ENCODE results near the gene LRIG1.

The LRIG1 gene

DNA sequence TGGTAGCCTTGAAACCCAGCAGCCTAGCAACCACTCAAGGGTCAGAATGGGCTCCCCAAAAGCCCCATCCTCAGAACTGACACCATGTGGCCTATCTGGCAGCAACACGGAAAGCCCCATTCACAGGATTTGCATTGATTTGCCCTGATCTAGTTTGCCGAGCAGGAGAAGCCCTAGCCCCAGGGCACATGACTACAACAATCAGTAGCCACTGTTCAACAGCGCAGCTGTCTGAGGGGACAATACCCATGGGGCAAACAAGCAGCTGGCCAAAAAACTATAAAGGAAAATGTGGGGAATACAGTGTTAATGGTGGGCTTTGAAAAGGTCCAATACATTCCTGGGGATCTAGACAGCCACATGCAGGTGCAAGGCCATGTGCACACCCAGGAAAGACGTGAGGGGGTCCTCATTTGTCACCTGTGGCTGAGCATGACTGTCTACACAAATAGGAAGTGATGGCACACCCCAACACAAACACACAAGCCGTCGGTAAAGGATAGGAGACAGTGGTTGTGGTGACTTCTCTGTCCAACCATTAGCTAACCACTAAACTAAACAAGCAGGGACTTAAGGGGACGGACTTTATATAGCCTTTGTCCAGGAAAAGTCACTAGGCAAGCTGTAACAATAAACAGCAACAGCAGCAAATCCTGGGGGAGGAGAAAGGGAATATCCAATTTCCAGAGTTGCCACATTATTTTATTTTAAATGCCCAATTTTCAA is 113.7 kb downstream of the LRIG1 start:
- TF ChIP-seq, protein P1, sequence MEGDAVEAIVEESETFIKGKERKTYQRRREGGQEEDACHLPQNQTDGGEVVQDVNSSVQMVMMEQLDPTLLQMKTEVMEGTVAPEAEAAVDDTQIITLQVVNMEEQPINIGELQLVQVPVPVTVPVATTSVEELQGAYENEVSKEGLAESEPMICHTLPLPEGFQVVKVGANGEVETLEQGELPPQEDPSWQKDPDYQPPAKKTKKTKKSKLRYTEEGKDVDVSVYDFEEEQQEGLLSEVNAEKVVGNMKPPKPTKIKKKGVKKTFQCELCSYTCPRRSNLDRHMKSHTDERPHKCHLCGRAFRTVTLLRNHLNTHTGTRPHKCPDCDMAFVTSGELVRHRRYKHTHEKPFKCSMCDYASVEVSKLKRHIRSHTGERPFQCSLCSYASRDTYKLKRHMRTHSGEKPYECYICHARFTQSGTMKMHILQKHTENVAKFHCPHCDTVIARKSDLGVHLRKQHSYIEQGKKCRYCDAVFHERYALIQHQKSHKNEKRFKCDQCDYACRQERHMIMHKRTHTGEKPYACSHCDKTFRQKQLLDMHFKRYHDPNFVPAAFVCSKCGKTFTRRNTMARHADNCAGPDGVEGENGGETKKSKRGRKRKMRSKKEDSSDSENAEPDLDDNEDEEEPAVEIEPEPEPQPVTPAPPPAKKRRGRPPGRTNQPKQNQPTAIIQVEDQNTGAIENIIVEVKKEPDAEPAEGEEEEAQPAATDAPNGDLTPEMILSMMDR (IDR thresholded peaks at IDR 0.05): no peak
- Histone ChIP-seq H3K36me3 (peaks cover 56% of the 10 kb centered on the region), H3K4me1 (ENCODE audit: control insufficient read depth in 1 of 2, insufficient read depth in 1 of 2, low read depth in 1 of 2, low read length in 1 of 2) (no peaks in the 10 kb centered on the region), H3K4me3 (ENCODE audit: low read depth in 1 of 2, low read length in 1 of 2) (no peak overlapping the region), H3K27ac (no peak overlapping the region), H3K27me3 (no peaks in the 10 kb centered on the region), H3K9me3 (no peaks in the 10 kb centered on the region)

- Histone ChIP-seq H3K9me3 (no peaks in the 10 kb centered on the region), H3K36me3 (peaks cover 56% of the 10 kb centered on the region)
These were observed 114.6 kb downstream of the LRIG1 start for GRCh38 chr3:66386011-66386924.

DNA sequence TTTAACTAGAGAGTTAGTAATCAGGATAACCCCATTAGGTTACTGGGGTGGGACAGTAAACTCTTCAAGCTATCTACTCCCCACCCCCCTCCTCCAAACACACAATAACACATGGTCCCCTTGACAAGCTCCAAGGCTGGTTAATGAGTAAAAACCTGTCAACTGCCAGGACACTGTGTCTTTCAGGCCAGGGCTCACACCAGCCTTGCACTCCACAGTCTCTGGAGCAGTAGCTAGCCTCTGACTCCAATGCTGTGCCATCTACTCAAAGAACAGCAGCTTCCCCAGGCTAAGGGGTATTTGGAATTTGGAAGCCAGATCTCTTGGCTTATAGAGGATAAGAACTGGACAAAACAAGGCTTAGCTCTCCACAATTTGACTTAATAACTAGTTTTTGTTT is 115.8 kb downstream of the LRIG1 start:
- Histone ChIP-seq H3K27ac (no peak overlapping the region), H3K27me3 (no peaks in the 10 kb centered on the region), H3K9me3 (no peaks in the 10 kb centered on the region), H3K4me3 (ENCODE audit: low read depth in 1 of 2, low read length in 1 of 2) (no peak overlapping the region), H3K36me3 (peaks cover 64% of the 10 kb centered on the region), H3K4me1 (ENCODE audit: control insufficient read depth in 1 of 2, insufficient read depth in 1 of 2, low read depth in 1 of 2, low read length in 1 of 2) (no peaks in the 10 kb centered on the region)
- TF ChIP-seq, protein P1 (IDR thresholded peaks at IDR 0.05): no peak

More at GRCh38 chr3:66386011-66386924, 114.6 kb downstream of the LRIG1 start:
- no peak overlapping the region for H3K4me3 ChIP-seq (ENCODE audit: low read depth in 1 of 2, low read length in 1 of 2)
- TF ChIP-seq, protein P1 (IDR thresholded peaks at IDR 0.05): no peak
- H3K27ac ChIP-seq: no peak overlapping the region
- no peaks in the 10 kb centered on the region for H3K4me1 ChIP-seq (ENCODE audit: control insufficient read depth in 1 of 2, insufficient read depth in 1 of 2, low read depth in 1 of 2, low read length in 1 of 2)
- no peaks in the 10 kb centered on the region for H3K27me3 ChIP-seq

DNA sequence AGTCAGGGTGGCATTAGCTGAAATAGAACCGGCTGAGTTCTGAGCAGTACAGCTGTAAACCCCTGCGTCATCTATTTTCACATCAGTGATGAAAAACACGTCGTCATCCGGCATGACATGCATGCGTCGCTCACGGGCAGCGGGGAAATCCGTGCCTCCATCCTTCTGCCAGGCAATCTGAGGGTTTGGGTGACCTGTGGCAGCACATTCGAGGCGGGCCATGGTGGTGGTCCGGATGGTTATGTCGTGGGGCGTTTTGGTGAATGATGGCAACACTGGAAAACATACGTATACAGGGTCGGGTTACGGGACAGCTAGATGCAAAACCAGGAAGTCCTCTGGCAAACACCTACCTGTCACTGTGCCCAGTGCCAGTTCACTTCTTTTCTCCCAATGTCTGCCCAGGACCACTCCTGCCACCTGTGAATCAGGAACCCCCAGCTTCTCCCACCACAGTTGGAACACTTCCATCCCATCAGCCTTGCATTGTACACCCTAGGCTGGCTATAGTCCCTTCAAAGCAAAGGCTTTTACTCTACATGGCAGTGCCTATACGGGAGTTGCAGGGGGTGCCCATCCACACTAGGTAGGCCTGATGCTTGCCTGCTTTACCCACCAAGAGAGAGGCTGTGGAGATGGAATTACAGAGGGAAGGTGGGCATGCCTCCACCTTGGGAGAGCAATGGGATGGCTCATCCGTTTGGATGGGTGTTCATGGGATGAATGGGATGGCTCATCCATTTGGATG is 116.7 kb downstream of the LRIG1 start:
- H3K27ac ChIP-seq: no peak overlapping the region
- H3K27me3 ChIP-seq: no peaks in the 10 kb centered on the region
- no peaks in the 10 kb centered on the region for H3K4me1 ChIP-seq (ENCODE audit: control insufficient read depth in 1 of 2, insufficient read depth in 1 of 2, low read depth in 1 of 2, low read length in 1 of 2)
- TF ChIP-seq, protein P1 (IDR thresholded peaks at IDR 0.05): no peak
- H3K9me3 ChIP-seq: no peaks in the 10 kb centered on the region
- peaks cover 73% of the 10 kb centered on the region for H3K36me3 ChIP-seq
- no peak overlapping the region for H3K4me3 ChIP-seq (ENCODE audit: low read depth in 1 of 2, low read length in 1 of 2)

DNA sequence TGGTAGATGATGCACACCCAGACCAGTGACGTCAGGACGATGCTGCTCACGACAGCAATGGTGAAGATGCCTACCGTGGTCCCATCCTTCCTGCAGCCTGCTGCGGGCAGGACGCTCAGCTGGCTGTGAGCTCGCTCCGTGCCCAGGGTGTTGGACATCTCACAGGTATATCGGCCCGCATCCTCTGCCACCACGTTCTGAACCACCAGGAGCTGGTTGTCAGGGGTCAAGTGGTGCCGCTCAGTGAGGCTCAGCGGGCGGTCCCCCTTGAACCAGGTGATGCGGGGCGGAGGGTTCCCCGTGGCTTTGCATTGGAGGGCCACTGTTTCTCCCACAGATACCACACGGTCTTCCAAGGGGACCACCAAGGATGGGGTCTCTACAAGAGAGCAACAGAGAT is 117.8 kb downstream of the LRIG1 start:
- no peak overlapping the region for H3K27ac ChIP-seq
- H3K9me3 ChIP-seq: no peaks in the 10 kb centered on the region
- no peaks in the 10 kb centered on the region for H3K27me3 ChIP-seq
- H3K4me1 ChIP-seq (ENCODE audit: control insufficient read depth in 1 of 2, insufficient read depth in 1 of 2, low read depth in 1 of 2, low read length in 1 of 2): no peaks in the 10 kb centered on the region
- H3K4me3 ChIP-seq (ENCODE audit: low read depth in 1 of 2, low read length in 1 of 2): no peak overlapping the region
- H3K36me3 ChIP-seq: peaks cover 85% of the 10 kb centered on the region
- TF ChIP-seq, protein P1 (IDR thresholded peaks at IDR 0.05): no peak

All from neutrophil (primary cell).